WTC11 (cell line): ENCODE results near the gene MAP4K3.

Experiments
- CREM ChIP-seq: sonication (generic); formaldehyde crosslinking; IDR thresholded peaks from 2 replicates; pipeline ENCODE4 v1.8.1; 2022; ENCODE audit warnings: mild to moderate bottlenecking, missing genetic modification reagents, moderate library complexity
- FOXP1 ChIP-seq: sonication (generic); formaldehyde crosslinking; IDR thresholded peaks from 2 replicates; pipeline ENCODE4 v1.8.0; 2022; ENCODE audit warnings: missing genetic modification reagents, mild to moderate bottlenecking, moderate library complexity, borderline replicate concordance
- GTF2I ChIP-seq: fragments of 250-450 bp; sonication (Bioruptor Pico); conservative IDR thresholded peaks from 2 replicates; pipeline ENCODE4 v1.4.0; 2021; ENCODE audit warnings: mild to moderate bottlenecking
- NR1H2 ChIP-seq: sonication (generic); formaldehyde crosslinking; IDR thresholded peaks from 2 replicates; pipeline ENCODE4 v1.9.0; 2021; ENCODE audit warnings: mild to moderate bottlenecking, moderate library complexity, missing genetic modification reagents
- ZNF232 ChIP-seq: sonication (generic); formaldehyde crosslinking; IDR thresholded peaks from 2 replicates; pipeline ENCODE4 v1.8.0; 2022; ENCODE audit warnings: mild to moderate bottlenecking, missing genetic modification reagents
- TF ChIP-seq, protein P1 (sequence below): sonication (generic); formaldehyde crosslinking; IDR thresholded peaks from 2 replicates; pipeline ENCODE4 v1.8.0; 2022; ENCODE audit warnings: mild to moderate bottlenecking, missing genetic modification reagents
- TF ChIP-seq, protein P2 (sequence below): fragments of 200-600 bp; IDR thresholded peaks from 2 replicates; pipeline ENCODE4 v1.8.0; 2022; ENCODE audit warnings: antibody characterized with exemption
- TF ChIP-seq, protein P3 (sequence below): sonication (generic); formaldehyde crosslinking; IDR thresholded peaks from 2 replicates; pipeline ENCODE4 v1.8.0; 2022; ENCODE audit warnings: mild to moderate bottlenecking, missing genetic modification reagents
- TF ChIP-seq, protein P4 (sequence below): sonication (generic); formaldehyde crosslinking; IDR thresholded peaks from 2 replicates; pipeline ENCODE4 v1.8.1; 2023; ENCODE audit warnings: mild to moderate bottlenecking, missing genetic modification reagents, moderate library complexity

DNA sequence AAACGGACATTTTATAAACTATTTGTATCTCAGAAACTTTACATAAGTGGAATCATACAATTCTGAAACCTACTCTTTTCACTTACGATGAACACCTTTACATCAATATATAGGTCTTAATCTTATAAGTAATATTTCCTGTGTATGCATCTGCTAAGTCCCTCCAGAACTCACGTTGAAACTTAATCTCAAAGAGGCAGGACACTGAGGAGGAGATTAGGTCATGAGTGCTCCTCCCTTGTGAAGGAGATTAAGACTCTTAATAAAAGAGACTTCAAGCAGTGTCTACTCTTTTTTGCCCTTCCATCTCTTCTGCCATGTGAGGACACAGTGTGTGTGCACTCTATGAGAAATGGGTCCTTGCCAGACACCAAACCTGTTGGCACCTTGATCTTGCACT, 98.6 kb downstream of the MAP4K3 start:
- TF ChIP-seq, protein P1, sequence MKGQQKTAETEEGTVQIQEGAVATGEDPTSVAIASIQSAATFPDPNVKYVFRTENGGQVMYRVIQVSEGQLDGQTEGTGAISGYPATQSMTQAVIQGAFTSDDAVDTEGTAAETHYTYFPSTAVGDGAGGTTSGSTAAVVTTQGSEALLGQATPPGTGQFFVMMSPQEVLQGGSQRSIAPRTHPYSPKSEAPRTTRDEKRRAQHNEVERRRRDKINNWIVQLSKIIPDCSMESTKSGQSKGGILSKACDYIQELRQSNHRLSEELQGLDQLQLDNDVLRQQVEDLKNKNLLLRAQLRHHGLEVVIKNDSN (CRISPR knock-in tag) = no peak
- TF ChIP-seq, protein P2, sequence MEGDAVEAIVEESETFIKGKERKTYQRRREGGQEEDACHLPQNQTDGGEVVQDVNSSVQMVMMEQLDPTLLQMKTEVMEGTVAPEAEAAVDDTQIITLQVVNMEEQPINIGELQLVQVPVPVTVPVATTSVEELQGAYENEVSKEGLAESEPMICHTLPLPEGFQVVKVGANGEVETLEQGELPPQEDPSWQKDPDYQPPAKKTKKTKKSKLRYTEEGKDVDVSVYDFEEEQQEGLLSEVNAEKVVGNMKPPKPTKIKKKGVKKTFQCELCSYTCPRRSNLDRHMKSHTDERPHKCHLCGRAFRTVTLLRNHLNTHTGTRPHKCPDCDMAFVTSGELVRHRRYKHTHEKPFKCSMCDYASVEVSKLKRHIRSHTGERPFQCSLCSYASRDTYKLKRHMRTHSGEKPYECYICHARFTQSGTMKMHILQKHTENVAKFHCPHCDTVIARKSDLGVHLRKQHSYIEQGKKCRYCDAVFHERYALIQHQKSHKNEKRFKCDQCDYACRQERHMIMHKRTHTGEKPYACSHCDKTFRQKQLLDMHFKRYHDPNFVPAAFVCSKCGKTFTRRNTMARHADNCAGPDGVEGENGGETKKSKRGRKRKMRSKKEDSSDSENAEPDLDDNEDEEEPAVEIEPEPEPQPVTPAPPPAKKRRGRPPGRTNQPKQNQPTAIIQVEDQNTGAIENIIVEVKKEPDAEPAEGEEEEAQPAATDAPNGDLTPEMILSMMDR = no peak
- TF ChIP-seq, protein P3, sequence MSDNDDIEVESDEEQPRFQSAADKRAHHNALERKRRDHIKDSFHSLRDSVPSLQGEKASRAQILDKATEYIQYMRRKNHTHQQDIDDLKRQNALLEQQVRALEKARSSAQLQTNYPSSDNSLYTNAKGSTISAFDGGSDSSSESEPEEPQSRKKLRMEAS (CRISPR knock-in tag) = no peak
- TF ChIP-seq, protein P4, sequence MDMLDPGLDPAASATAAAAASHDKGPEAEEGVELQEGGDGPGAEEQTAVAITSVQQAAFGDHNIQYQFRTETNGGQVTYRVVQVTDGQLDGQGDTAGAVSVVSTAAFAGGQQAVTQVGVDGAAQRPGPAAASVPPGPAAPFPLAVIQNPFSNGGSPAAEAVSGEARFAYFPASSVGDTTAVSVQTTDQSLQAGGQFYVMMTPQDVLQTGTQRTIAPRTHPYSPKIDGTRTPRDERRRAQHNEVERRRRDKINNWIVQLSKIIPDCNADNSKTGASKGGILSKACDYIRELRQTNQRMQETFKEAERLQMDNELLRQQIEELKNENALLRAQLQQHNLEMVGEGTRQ (CRISPR knock-in tag) = no peak
- TF ChIP-seq GTF2I (CRISPR knock-in tag) (no peak), CREM (no peak), FOXP1 (CRISPR knock-in tag) (no peak), NR1H2 (CRISPR knock-in tag) (no peak), ZNF232 (CRISPR knock-in tag) (no peak)
